Gastroesophageal sphincter (tissue), 4 donors: ENCODE measurements around the gene MED22. TPM values are rescaled to one million over a fixed set of nuclear protein-coding genes. Genes with fewer than 3 reads are reported as not detected.

Source experiments
- ATAC-seq: fragments of 150-250 bp; one replicate; pipeline ENCODE4 v1.9.1; 2016; ENCODE audit warnings: mild to moderate bottlenecking, moderate library complexity
- H3K27ac ChIP-seq, 4 donors: fragments of 200-600 bp; sonication (generic) in 3 of 4; 1 replicate in 3 of 4; 2 replicates in 1 of 4; pipeline ENCODE4 v1.5.1; 2016 to 2019
- H3K27me3 ChIP-seq: fragments of 200-600 bp; sonication (generic); one replicate; pipeline ENCODE4 v1.5.1; 2019
- H3K36me3 ChIP-seq, 2 donors: fragments of 200-600 bp; sonication (generic); one replicate each; pipeline ENCODE4 v1.5.1; 2019; ENCODE audit warnings: control low read depth in 1 of 2
- H3K4me1 ChIP-seq, 3 donors: fragments of 200-600 bp; sonication (generic); 1 replicate in 2 of 3; 2 replicates in 1 of 3; pipeline ENCODE4 v1.5.1; 2016 to 2019; ENCODE audit warnings: control low read depth in 2 of 3
- H3K4me3 ChIP-seq, 2 donors: fragments of 200-600 bp; sonication (generic); one replicate each; pipeline ENCODE4 v1.5.1; 2019; ENCODE audit warnings: mild to moderate bottlenecking in 1 of 2, moderate library complexity in 1 of 2
- H3K9me3 ChIP-seq, 3 donors: fragments of 200-600 bp; sonication (generic); one replicate each; pipeline ENCODE4 v1.5.1; 2017 to 2019; ENCODE audit warnings: control low read depth in 2 of 3
- EP300 ChIP-seq: sonication (generic); formaldehyde crosslinking; IDR thresholded peaks from one replicate; pipeline ENCODE4 v1.6.1; 2017; ENCODE audit warnings: antibody characterized with exemption, mild to moderate bottlenecking
- POLR2A ChIP-seq, 2 donors: fragments of 450-650 bp; IDR thresholded peaks; one replicate each; pipeline ENCODE4 v1.6.1; 2017; ENCODE audit warnings: antibody characterized with exemption in 2 of 2, mild to moderate bottlenecking in 2 of 2, moderate library complexity in 1 of 2
- POLR2AphosphoS5 ChIP-seq: sonication (generic); formaldehyde crosslinking; IDR thresholded peaks from one replicate; pipeline ENCODE4 v1.6.1; 2017; ENCODE audit warnings: antibody characterized with exemption
- WGBS, 2 donors: methylation state at CpG; one replicate each; pipeline ENCODE4 v1.1.5; 2018; ENCODE audit warnings: low coverage in 1 of 2; 5-methylcytosine and 5-hydroxymethylcytosine counted together
- total RNA-seq, 4 donors: library from RNA; depleted of rRNA; stranded (reverse); fragments of >200 nt; gene quantifications; one replicate each; pipeline ENCODE4 v1.1.0, GENCODE V29; 2016
- TF ChIP-seq, protein P1 (sequence below), 4 experiments: fragments of 200-600 bp in 2 of 4; fragments of 450-650 bp in 2 of 4; sonication (generic) in 1 of 4; IDR thresholded peaks; one replicate each; pipeline ENCODE4 v1.5.1; 2017 to 2019; ENCODE audit warnings: antibody characterized with exemption in 4 of 4, mild to moderate bottlenecking in 2 of 4, moderate library complexity in 2 of 4

MED22 gene
- total RNA-seq, 4 donors from 2014 or later: 25.1 to 47.3 (median 37.8) TPM

DNA sequence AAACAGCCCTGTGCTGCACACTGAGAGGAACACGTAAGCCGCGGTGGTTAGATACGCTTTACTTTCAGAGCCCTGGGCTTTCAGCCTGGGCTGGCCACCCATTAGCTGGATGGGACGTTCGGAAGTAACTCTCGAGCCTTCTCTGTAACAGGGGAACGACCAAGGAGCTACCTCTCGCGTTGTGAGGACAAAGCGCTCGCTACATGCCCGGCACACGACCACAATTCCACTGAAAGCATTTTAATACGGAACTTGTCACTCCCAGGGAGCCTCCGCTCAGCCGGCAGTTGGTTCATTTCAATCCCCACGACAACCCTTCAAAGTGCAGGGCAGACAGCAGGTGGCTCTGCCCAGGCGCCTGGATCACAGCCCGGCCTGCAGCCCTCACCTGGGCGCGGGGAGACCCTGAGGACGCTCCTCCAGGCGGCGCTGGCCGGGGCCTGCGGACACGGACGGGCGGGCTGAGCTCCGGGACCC is 8.0 kb upstream of the MED22 start:
- WGBS, 2 donors: 0% methylated on average over 3 to 7 of the region's 31 CpGs
- peak overlapping the region; percentile 62 to 86 for H3K4me3 ChIP-seq
- peaks cover 0 to 48% (median 23%) of the 10 kb centered on the region in 3 donors for H3K4me1 ChIP-seq
- TF ChIP-seq POLR2A (IDR thresholded peaks at IDR 0.05): no peak
- TF ChIP-seq, protein P1, sequence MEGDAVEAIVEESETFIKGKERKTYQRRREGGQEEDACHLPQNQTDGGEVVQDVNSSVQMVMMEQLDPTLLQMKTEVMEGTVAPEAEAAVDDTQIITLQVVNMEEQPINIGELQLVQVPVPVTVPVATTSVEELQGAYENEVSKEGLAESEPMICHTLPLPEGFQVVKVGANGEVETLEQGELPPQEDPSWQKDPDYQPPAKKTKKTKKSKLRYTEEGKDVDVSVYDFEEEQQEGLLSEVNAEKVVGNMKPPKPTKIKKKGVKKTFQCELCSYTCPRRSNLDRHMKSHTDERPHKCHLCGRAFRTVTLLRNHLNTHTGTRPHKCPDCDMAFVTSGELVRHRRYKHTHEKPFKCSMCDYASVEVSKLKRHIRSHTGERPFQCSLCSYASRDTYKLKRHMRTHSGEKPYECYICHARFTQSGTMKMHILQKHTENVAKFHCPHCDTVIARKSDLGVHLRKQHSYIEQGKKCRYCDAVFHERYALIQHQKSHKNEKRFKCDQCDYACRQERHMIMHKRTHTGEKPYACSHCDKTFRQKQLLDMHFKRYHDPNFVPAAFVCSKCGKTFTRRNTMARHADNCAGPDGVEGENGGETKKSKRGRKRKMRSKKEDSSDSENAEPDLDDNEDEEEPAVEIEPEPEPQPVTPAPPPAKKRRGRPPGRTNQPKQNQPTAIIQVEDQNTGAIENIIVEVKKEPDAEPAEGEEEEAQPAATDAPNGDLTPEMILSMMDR (IDR thresholded peaks at IDR 0.05): peak in 1 of 4 experiments; percentile 27
- peaks cover 0 to 59% of the 10 kb centered on the region in 2 donors for H3K36me3 ChIP-seq
- no peaks in the 10 kb centered on the region for H3K9me3 ChIP-seq
- peak overlapping the region in 3 of 4 donors; percentile 84 to 86 (median 84) for H3K27ac ChIP-seq
- H3K27me3 ChIP-seq: no peaks in the 10 kb centered on the region
- ATAC-seq: peak; percentile 17

DNA sequence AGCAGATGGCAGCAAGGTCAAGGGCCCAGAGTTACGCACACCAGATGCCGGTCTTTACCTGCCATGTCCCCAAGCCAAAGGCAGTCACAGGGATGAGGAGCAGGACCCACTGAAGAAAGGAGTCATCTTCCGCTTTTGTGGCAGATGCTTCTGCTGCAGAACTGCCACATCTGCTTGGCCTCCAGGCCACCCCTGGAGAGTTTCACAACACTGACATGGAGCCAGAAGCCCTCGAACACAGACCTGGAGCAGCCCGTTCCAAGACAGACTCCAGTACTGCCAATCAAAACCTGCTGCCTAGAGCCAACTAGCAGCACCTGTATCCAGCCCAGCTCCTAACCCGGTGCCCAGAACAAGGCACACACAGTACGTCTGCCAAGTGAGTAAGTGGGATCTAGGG is 6.8 kb upstream of the MED22 start:
- TF ChIP-seq POLR2A (IDR thresholded peaks at IDR 0.05): no peak
- no peak for TF ChIP-seq POLR2AphosphoS5
- TF ChIP-seq, protein P1 (IDR thresholded peaks at IDR 0.05): no peak
- no peak for TF ChIP-seq EP300
- 60 to 100% methylated on average over 2 to 3 of the region's 7 CpGs for WGBS, 2 donors
- ATAC-seq: no peak
- H3K4me3 ChIP-seq: no peak overlapping the region
- H3K27ac ChIP-seq: no peak overlapping the region
- no peaks in the 10 kb centered on the region for H3K9me3 ChIP-seq
- H3K36me3 ChIP-seq: peaks cover 0 to 59% of the 10 kb centered on the region in 2 donors
- H3K27me3 ChIP-seq: no peaks in the 10 kb centered on the region
- H3K4me1 ChIP-seq: peaks cover 0 to 57% (median 23%) of the 10 kb centered on the region in 3 donors

DNA sequence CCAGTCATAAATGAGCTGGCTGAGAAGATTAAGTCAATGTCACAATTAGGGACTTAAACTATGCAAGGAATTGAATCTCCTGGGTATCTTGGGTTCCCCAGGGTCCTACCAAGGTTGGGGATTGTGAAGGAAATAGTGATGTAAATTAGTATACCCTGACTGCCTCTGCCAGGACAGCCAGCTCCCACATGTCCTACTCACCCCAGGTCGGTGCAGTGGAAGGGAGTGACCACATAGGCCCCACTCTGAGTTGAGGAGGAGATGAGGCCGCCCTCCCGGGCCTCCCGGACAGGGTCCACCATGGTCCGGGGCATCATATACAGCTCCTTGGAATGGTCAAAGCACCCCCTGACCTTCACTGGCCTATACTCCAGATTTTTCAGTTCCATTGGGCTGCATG is 5.6 kb upstream of the MED22 start:
- no peak for ATAC-seq
- no peaks in the 10 kb centered on the region for H3K27me3 ChIP-seq
- H3K27ac ChIP-seq: no peak overlapping the region
- peaks cover 0 to 57% of the 10 kb centered on the region in 2 donors for H3K36me3 ChIP-seq
- WGBS, 2 donors: no CpG with 5 or more reads among the region's 5 CpGs
- no peak overlapping the region for H3K4me3 ChIP-seq
- H3K9me3 ChIP-seq: no peaks in the 10 kb centered on the region
- H3K4me1 ChIP-seq: peaks cover 0 to 59% (median 32%) of the 10 kb centered on the region in 3 donors
- TF ChIP-seq POLR2AphosphoS5 (no peak), EP300 (no peak), POLR2A (IDR thresholded peaks at IDR 0.05) (no peak)
- TF ChIP-seq, protein P1 (IDR thresholded peaks at IDR 0.05): no peak

DNA sequence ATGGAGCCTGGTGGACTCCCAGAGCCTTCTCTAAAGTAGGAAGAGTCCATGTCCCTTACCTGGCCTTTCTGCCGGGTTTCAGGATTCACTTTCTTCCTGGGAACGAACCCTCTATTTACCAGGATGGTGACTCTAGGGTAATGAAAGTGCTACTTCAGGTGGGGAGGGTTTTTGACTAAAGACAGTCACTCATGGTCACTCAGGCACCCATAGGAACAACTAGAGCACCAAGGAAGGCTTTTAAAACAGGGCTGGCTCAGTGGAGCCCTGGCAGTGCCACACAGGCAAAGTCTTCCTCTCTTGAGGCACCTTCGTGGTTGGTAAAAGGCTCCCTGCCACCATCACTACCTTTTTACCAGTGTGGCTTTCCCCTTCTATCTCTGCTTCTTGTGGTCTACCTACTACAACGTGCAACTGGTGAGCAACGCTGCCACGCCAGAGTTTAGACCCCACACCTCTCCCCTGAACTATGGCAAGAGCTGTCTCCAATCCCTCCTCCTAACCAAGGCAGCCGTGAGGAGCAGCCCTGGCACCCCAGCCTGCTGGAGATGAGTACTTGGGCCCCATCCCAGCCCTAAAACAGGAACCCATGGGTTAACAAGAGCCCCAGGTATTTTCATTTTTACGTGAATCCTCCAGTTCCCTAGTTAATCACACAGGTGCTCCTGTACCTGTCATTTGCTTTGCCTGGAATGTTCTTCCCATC is 4.9 kb upstream of the MED22 start:
- TF ChIP-seq EP300: no peak
- TF ChIP-seq, protein P1 (IDR thresholded peaks at IDR 0.05): no peak
- TF ChIP-seq POLR2AphosphoS5: no peak
- TF ChIP-seq POLR2A (IDR thresholded peaks at IDR 0.05): no peak
- no peaks in the 10 kb centered on the region for H3K27me3 ChIP-seq
- H3K9me3 ChIP-seq: no peaks in the 10 kb centered on the region
- H3K36me3 ChIP-seq: peaks cover 0 to 57% of the 10 kb centered on the region in 2 donors
- H3K4me1 ChIP-seq: peaks cover 0 to 52% (median 31%) of the 10 kb centered on the region in 3 donors
- H3K27ac ChIP-seq: no peak overlapping the region
- WGBS, 2 donors: 60 to 64% methylated on average over 7 of the region's 8 CpGs
- no peak overlapping the region for H3K4me3 ChIP-seq
- ATAC-seq: no peak
